HG02763 (cell line): ENCODE results near the gene ZSCAN23.

ENCODE experiments used
- ATAC-seq: cut with Tn5 transposase; IDR thresholded peaks from one replicate; pipeline ENCODE4 v1.9.1; 2021; ENCODE audit warnings: mild to moderate bottlenecking, moderate library complexity; ENCODE audit not compliant: unreplicated experiment

ZSCAN23 gene

GRCh38 chr6:28383235-28384142, 59.8 kb downstream of the ZSCAN23 start:
- peak; percentile 83 for ATAC-seq
